Measurements from ENCODE around the gene WBP1L. TPM values are rescaled to one million over a fixed set of nuclear protein-coding genes. Genes with fewer than 3 reads are reported as not detected.
A peak's percentile ranks its signal among the peaks of the same experiment; 100 is the strongest.
"Not testable (repeated sequence)": the region's sequence is repeated elsewhere in the genome, so short reads cannot be mapped to it uniquely, and the experiment has no call there.

WBP1L gene
- total RNA-seq, result 79.0 TPM

DNA sequence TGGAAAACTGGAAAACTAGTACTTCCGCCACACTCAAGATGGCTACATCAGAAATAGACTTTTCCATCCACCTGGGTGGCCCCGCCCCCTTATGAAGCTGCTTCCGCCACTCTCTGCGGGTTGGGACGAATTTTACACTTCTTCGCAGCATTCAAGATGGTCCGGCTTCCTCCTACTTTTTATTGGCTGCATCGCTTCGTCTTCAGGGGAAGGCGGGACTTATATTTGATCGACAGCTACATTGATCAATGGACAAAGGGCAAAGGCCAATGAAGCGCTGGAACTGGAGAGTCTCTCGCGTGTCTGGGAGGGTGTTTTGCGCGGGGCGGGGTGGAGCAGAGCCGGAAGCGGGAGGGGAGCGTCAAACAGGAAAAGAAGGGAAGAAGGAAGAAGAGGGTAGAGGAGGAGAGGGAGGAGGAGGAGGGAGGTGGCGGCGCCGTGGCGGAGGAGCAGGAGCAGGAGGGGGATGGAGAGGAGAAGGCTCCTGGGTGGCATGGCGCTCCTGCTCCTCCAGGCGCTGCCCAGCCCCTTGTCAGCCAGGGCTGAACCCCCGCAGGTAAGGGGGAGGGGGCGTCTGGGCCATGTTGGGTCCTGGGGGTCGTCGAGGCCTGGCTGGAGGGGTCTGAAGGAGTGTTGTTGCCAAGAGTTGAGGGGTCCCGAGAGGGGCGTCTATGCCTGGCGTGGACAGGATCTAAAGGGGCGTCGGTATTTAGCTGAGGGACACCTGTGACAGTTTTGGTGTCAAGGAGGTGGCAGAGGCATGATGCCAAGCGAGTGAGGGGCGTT lies at the start of gene WBP1L:
WBP1L (plus strand) TSS at position 361 of the 786 bp plus-strand sequence; CDS start at position 467, 106 bp downstream.
- peak; percentile 100 for DNase-seq

DNA sequence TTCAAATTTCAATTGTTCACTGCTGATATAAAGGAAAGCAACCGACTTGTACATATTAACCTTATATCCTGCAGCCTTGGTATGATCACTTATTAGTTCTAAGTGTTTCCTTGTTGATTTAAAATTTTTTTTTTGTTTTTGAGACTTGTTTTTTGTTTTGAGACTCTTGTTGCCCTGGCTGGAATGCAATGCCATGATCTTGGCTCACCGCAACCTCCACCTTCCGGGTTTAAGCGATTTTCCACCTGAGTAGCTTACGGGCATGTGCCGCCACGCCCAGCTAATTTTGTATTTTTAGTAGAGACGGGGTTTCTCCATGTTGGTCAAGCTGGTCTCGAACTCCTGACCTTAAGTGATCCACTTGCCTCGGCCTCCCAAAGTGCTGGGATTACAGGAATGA lies 48.3 kb upstream of the WBP1L start:
- DNase-seq, result not testable (repeated sequence)

DNA sequence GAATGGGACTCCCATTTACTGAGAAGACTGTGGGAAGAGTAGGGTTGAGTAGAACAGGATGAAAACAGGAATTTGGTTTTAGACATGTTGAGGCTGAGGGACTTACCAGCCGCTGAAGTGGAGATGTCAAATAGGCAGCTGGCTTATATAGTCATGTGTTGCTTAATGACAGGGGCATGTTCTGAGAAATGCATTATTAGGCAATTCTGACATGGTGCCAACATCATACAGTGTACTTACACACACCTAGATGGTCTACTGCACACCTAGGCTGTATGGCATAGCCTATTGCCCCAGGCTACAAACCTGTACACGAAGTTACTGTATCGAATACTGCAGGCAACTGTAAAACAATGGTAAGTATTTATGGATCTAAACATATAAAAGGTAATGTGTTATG lies 47.0 kb upstream of the WBP1L start:
- DNase-seq, result no peak

DNA sequence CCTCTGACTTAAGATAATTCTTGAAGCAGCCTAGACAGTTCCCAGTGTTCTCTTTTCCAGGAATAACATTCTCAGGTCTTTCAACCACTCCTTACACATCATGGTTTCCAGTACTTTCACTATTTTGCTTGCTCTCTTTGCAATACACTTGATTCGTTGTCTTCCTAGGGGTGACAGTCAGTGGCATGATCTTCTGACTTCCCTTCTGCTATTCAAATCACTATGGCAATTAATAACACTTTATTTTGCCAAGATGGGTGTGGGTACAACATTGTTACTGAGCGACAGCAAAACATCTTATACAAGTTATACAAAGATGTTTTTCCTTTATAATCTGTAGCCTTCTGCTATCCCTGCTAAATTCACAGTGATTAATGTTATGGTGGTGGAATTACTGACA lies 44.9 kb upstream of the WBP1L start:
- no peak for DNase-seq

GRCh38 chr10:102701272-102701671 lies 42.5 kb upstream of the WBP1L start:
- no peak for DNase-seq

- DNase-seq, result no peak
Observed at GRCh38 chr10:102701796-102702195, 42.0 kb upstream of the WBP1L start.

DNA sequence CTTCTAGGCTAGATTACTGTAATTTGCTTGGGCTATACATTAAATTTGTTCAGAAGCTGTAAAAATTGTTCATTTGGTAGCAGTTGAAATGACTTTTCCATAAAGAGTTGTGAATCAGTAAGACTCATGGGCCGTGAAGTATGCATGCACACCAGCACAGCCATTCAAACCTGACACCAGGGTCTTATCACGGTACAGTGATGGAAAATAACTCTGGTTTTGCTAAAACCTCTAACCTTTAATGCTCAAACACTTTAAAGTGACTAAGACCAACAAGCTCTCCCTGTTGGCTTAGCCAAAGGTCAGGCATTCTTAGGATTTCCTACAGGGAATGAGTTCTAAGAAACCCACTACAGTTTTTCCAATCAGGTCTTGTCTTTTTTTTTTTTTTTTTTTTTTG lies 41.0 kb upstream of the WBP1L start:
- no peak for DNase-seq

- no peak for DNase-seq
Observed at GRCh38 chr10:102704915-102705314, 38.8 kb upstream of the WBP1L start.

DNA sequence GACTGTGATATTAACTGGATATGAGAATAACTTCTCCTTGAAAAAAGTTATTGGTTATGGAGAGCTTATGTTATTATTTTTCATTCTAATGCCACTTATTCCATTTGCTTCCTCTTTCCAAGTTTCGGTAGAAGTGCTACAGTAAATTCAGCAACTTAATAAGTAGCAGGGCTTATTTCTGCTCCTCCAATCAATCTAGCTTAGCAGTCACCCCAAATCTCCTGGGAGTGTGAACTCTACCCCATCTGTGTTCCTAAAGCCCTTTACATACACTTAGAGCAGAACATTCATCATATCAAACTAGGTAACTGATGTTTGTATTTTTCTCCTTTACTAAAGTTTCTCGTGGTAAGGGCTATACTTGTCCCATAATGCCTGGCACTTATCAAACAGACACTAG lies 38.2 kb upstream of the WBP1L start:
- DNase-seq, result no peak

DNA sequence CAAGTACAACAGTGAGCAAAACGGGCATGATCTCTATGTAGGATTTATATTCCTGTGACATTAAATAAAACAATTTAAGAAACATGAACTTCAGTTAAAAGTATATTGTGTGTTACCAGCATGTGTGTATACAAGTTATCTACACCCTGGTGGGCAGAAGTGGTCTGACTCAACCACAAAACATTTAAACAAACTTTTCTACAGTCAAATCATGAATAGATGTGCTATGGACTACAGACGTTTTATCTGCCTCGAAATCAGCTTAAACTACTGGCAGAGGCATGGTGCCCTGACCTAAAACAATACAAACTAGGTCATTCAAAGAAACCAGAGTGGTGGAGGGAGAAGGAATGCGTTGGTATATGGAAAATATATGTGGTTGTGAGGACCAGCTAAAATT lies 33.1 kb upstream of the WBP1L start:
- DNase-seq, result no peak

DNA sequence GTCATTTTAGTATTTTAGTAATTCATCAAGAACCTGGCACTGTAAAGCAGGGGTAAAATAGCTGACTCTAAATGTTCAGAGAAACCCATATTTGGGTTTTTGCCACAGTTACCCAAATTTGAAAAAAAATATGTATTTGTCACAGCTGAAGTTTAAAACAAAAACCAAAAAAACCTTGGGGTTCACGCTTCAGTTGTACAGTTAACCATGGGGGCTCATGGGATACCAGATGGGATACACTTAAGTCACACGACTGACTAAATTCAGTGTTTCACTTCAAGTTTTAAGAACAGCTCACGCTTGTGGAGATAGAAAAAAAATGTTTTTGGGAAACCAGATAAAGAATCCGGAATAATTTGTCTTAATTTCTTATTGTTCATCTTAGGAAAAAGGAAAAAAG lies 31.7 kb upstream of the WBP1L start:
- DNase-seq, result no peak

DNA sequence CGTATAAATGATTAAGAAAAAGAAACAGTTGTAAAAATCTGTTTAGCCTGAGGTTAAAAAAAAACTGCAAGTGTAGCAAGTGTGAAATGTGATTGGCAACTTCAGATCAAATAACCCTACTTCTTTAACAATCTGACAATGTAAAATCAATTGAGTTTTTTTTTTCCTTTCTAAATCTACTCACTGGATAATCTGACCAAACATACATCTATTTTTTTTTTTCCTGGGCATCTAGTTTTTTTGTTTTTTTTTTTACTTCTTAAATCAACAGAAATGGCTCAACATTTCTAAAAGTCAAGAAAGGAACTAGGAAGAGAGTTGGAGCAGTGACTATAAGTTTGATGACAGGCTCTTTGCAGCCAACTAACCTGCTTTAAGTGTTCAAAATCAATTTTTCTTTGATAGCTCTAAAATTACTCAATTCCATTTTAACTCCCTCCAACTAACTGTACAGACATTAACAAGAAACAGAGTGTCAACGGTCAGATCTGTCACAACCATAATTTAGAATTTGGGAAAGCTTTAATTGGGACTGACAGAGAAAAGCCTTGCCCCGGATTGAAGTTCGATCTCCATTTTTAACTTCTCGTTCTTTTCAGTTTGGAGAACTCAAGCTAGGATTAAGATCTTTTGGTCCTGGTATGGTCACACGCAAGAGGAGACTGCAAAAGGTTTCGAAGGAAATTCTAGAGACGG lies 30.8 kb upstream of the WBP1L start:
- no peak for DNase-seq

- DNase-seq, result no peak
Observed at GRCh38 chr10:102713539-102713813, 30.3 kb upstream of the WBP1L start.

- peak; percentile 99 for DNase-seq
Observed at GRCh38 chr10:102713814-102714620, 29.7 kb upstream of the WBP1L start, which contains the start of gene ARL3. ARL3 (minus strand) TSS chr10:102714397; CDS start chr10:102714275, 122 bp downstream.

- DNase-seq, result no peak
Observed at GRCh38 chr10:102714621-102715455, 28.9 kb upstream of the WBP1L start, which contains the start of gene SFXN2. SFXN2 (plus strand) TSS chr10:102714636; CDS start chr10:102726637, 12,001 bp downstream.

DNA sequence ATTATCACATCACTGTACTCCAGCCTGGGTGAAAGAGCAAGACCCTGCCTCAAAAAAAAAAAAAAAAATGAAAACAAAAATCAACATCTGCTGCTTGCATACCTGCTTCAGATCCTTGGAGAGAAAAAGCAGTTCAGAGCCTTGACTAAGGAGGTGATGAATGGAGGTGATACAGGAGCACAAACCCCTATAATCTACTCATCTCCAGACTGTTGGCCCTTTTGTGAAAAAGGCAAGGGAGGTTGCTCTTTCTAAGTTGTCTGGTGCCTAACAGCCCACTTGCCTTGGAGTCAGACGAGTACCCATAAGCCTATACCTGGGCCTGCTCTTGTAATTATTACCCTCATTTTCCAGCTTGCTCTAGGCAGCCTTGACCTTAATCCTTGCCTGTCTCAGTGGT lies 27.9 kb upstream of the WBP1L start:
- DNase-seq, result no peak

DNA sequence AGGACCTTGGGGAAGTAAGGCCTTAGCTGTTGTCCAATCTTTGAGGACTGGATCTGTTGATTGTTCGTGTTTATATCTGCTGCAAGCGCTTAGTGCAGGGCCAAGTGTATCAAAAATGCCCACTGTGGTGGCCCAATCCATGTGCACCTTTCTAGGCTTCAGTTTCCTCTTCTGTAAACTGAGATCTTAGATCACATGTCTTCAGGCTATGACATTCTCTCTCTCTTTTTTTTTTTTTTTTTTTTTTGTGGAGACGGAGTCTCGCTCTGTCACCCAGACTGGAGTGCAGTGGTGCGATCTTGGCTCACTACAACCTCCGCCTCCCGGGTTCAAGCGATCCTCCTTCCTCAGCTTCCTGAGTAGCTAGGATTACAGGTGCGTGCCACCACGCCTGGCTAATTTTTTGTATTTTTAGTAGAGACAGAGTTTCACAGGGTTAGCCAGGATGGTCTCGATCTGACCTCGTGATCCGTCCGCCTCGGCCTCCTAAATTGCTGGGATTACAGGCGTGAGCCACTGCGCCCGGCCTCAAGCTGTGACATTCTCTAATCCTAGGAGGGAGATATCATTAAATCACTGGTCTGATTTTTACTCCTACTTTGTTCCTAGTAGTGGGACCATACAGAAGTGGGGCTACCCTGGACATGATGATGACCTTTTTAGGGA lies 26.7 kb upstream of the WBP1L start:
- DNase-seq, result not testable (repeated sequence)

GRCh38 chr10:102718220-102718619 lies 25.5 kb upstream of the WBP1L start:
- peak; percentile 50 for DNase-seq

GRCh38 chr10:102720337-102720736 lies 23.4 kb upstream of the WBP1L start:
- DNase-seq, result no peak

DNA sequence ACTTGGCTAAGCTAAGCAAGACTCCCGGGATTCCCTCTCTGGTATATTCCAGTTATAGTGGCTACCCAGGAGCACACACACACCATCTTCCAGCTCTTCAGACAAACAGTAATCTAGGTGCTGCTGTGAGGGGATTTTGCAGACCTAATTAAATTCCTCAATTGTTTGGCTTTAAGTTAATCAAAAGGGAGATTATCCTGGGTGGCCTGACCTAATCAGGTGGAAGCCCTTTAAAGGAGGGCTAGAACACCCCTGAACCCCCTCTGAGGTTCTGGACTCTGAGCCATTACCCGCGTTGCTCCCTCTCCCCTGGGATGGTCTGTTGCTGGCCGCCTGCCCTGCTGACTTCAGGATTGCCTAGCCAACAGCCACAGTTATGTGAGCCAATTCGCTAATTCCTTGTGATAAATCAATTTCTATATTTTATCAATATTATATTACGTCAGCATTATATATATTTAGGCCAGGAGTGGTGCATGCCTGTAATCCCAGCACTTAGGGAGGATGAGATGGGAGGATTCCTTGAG lies 22.9 kb upstream of the WBP1L start:
- no peak for DNase-seq

- no peak for DNase-seq
Observed at GRCh38 chr10:102721954-102722353, 21.8 kb upstream of the WBP1L start.
